H1 (cell line): ENCODE data around the gene LCN6. TPM values are rescaled to one million over a fixed set of nuclear protein-coding genes. Genes with fewer than 3 reads are reported as not detected.

ENCODE experiments used
- CHD7 ChIP-seq: fragments of 300-600 bp; sonication (generic); IDR thresholded peaks from 2 replicates; pipeline ENCODE4 v1.7.1; 2012; ENCODE audit warnings: low read length, moderate library complexity, mild to moderate bottlenecking, inconsistent platforms; ENCODE audit not compliant: insufficient replicate concordance
- GTF2F1 ChIP-seq: IDR thresholded peaks from 2 replicates; pipeline ENCODE4 v1.6.1; 2012; ENCODE audit warnings: low read depth, low read length, improper control_type of control experiment, borderline replicate concordance
- HDAC2 ChIP-seq, 2 experiments: fragments of 300-600 bp in 1 of 2; sonication (generic) in 1 of 2; IDR thresholded peaks; 2 replicates each; pipeline ENCODE4 v1.6.1; 2011 to 2012; ENCODE audit warnings: low read depth in 2 of 2, low read length in 2 of 2, mild to moderate bottlenecking in 2 of 2, moderate library complexity in 2 of 2, borderline replicate concordance in 1 of 2, inconsistent platforms in 1 of 2
- NRF1 ChIP-seq: IDR thresholded peaks from 2 replicates; pipeline ENCODE4 v1.6.1; 2011; ENCODE audit warnings: mild to moderate bottlenecking, low read depth, low read length, improper control_type of control experiment
- SP1 ChIP-seq: IDR thresholded peaks from 2 replicates; pipeline ENCODE4 v1.6.1; 2011; ENCODE audit warnings: low read depth, low read length
- SP2 ChIP-seq: IDR thresholded peaks from 2 replicates; pipeline ENCODE4 v1.6.1; 2012; ENCODE audit warnings: mild to moderate bottlenecking, low read length, inconsistent platforms
- polyA plus RNA-seq, 7 experiments: library from polyadenylated mRNA; depleted of rRNA in 3 of 7; stranded (reverse) in 5 of 7; unstranded in 2 of 7; fragments of >200 nt in 5 of 7; fragments of 200-250 nt in 2 of 7; gene quantifications; 1 replicate in 5 of 7; 2 replicates in 1 of 7; 4 replicates in 1 of 7; pipeline versions ENCODE4 v1.2.1 to v1.2.3, GENCODE V29; 2011 to 2013; ENCODE audit warnings: missing spikeins in 2 of 7, mixed read lengths in 2 of 7
- total RNA-seq: library from RNA; stranded (reverse); fragmentation: NEBNext Ultra II Directional; extraction: Animal tissue kit (Norgen Biotek cat#: 25700); gene quantifications from 2 replicates; pipeline ENCODE4 v1.2.1, GENCODE V29; 2021

The LCN6 gene
- total and polyA plus RNA-seq, 2 of the 8 experiments (the other 6 are each of a cell fraction or from before 2014, with no cell fraction given) = not detected

GRCh38 chr9:136792321-136793085 lies 44.2 kb upstream of the LCN6 start (continued):
- no peak for TF ChIP-seq CHD7
- TF ChIP-seq GTF2F1 = no peak
- TF ChIP-seq SP1 = no peak
- no peak for TF ChIP-seq SP2
- TF ChIP-seq HDAC2 (IDR thresholded peaks at IDR 0.05; ENCODE audit: borderline replicate concordance in 1 of 2, low read depth in 2 of 2, low read length in 2 of 2) = no peak
- TF ChIP-seq NRF1 = no peak
